IPS-20b (cell line): ENCODE data around the gene SH3TC2.

Source experiments
- H3K27ac ChIP-seq: one replicate; pipeline ENCODE4 v1.5.1; 2013; ENCODE audit warnings: low read length
- H3K27me3 ChIP-seq: 2 replicates; pipeline ENCODE4 v1.6.1; 2013; ENCODE audit warnings: mild to moderate bottlenecking, low read length, inconsistent platforms; ENCODE audit not compliant: insufficient read depth
- H3K36me3 ChIP-seq: 2 replicates; pipeline ENCODE4 v1.6.1; 2013; ENCODE audit warnings: low read depth, mild to moderate bottlenecking, inconsistent platforms, low read length, moderate library complexity; ENCODE audit not compliant: insufficient read depth
- H3K4me1 ChIP-seq: 2 replicates; pipeline ENCODE4 v1.6.1; 2013; ENCODE audit warnings: mild to moderate bottlenecking, control low read depth, inconsistent platforms, low read length, moderate library complexity; ENCODE audit not compliant: insufficient read depth
- H3K4me3 ChIP-seq: 2 replicates; pipeline ENCODE4 v1.5.1; 2013; ENCODE audit warnings: mild to moderate bottlenecking, low read length, inconsistent platforms
- H3K9ac ChIP-seq: 2 replicates; pipeline ENCODE4 v1.6.1; 2013; ENCODE audit warnings: low read depth, mild to moderate bottlenecking, inconsistent platforms, low read length, moderate library complexity
- H3K9me3 ChIP-seq: 2 replicates; pipeline ENCODE4 v1.6.1; 2013; ENCODE audit warnings: mild to moderate bottlenecking, low read depth, low read length, inconsistent platforms; ENCODE audit not compliant: insufficient read depth

SH3TC2 gene

GRCh38 chr5:149063017-149063687 lies at the start of gene SH3TC2:
Gene SH3TC2, minus strand, starts transcription at chr5:149063062. Its CDS starts 40 bp downstream, at chr5:149063022.
- Histone ChIP-seq H3K36me3 (no peaks in the 10 kb centered on the region), H3K9me3 (peaks cover 2% of the 10 kb centered on the region; the same call in 1 of the 2 replicates), H3K4me1 (peaks cover 12% of the 10 kb centered on the region), H3K27me3 (no peaks in the 10 kb centered on the region), H3K9ac (no peak within 1 kb of the TSS; the same call in 1 of the 2 replicates), H3K4me3 (no peak within 1 kb of the TSS), H3K27ac (no peak within 1 kb of the TSS)

GRCh38 chr5:149110406-149110805 lies 47.5 kb upstream of the SH3TC2 start:
- H3K27ac ChIP-seq, result no peak overlapping the region
- H3K27me3 ChIP-seq, result no peaks in the 10 kb centered on the region
- H3K36me3 ChIP-seq, result no peaks in the 10 kb centered on the region
- no peaks in the 10 kb centered on the region for H3K9me3 ChIP-seq
- no peaks in the 10 kb centered on the region for H3K4me1 ChIP-seq
- no peak overlapping the region for H3K4me3 ChIP-seq
- no peak overlapping the region for H3K9ac ChIP-seq

GRCh38 chr5:149108651-149109280 lies 45.9 kb upstream of the SH3TC2 start:
- H3K36me3 ChIP-seq, result no peaks in the 10 kb centered on the region
- no peak overlapping the region for H3K27ac ChIP-seq
- no peaks in the 10 kb centered on the region for H3K9me3 ChIP-seq
- no peaks in the 10 kb centered on the region for H3K4me1 ChIP-seq
- no peaks in the 10 kb centered on the region for H3K27me3 ChIP-seq
- no peak overlapping the region for H3K4me3 ChIP-seq
- no peak overlapping the region for H3K9ac ChIP-seq

- Histone ChIP-seq H3K4me1 (no peaks in the 10 kb centered on the region), H3K36me3 (no peaks in the 10 kb centered on the region), H3K9me3 (0 out of 2 replicates have a peak, but pooled peaks cover 4% of the 10 kb centered on the region), H3K4me3 (no peak overlapping the region), H3K27ac (no peak overlapping the region), H3K9ac (no peak overlapping the region), H3K27me3 (no peaks in the 10 kb centered on the region)
Measured at GRCh38 chr5:149100331-149100730, 37.5 kb upstream of the SH3TC2 start.

- no peaks in the 10 kb centered on the region for H3K27me3 ChIP-seq
- H3K4me3 ChIP-seq, result no peak overlapping the region
- H3K27ac ChIP-seq, result no peak overlapping the region
- no peaks in the 10 kb centered on the region for H3K36me3 ChIP-seq
- H3K4me1 ChIP-seq, result no peaks in the 10 kb centered on the region
- 0 out of 2 replicates have a peak, but pooled peaks cover 4% of the 10 kb centered on the region for H3K9me3 ChIP-seq
- no peak overlapping the region for H3K9ac ChIP-seq
Measured at GRCh38 chr5:149099920-149100319, 37.1 kb upstream of the SH3TC2 start.

- H3K9me3 ChIP-seq, result no peaks in the 10 kb centered on the region
- no peaks in the 10 kb centered on the region for H3K36me3 ChIP-seq
- H3K27me3 ChIP-seq, result no peaks in the 10 kb centered on the region
- no peaks in the 10 kb centered on the region for H3K4me1 ChIP-seq
- no peak overlapping the region for H3K4me3 ChIP-seq
- H3K27ac ChIP-seq, result no peak overlapping the region
- H3K9ac ChIP-seq, result no peak overlapping the region
Measured at GRCh38 chr5:149094996-149095395, 32.1 kb upstream of the SH3TC2 start.

- Histone ChIP-seq H3K27ac (no peak overlapping the region), H3K9ac (no peak overlapping the region), H3K4me3 (no peak overlapping the region), H3K9me3 (no peaks in the 10 kb centered on the region), H3K36me3 (no peaks in the 10 kb centered on the region), H3K4me1 (no peaks in the 10 kb centered on the region), H3K27me3 (no peaks in the 10 kb centered on the region)
Measured at GRCh38 chr5:149093625-149094024, 30.8 kb upstream of the SH3TC2 start.

GRCh38 chr5:149089796-149090195 lies 26.9 kb upstream of the SH3TC2 start:
- Histone ChIP-seq H3K9me3 (no peaks in the 10 kb centered on the region), H3K4me1 (no peaks in the 10 kb centered on the region), H3K9ac (no peak overlapping the region), H3K4me3 (no peak overlapping the region), H3K27me3 (no peaks in the 10 kb centered on the region), H3K27ac (no peak overlapping the region), H3K36me3 (no peaks in the 10 kb centered on the region)

- Histone ChIP-seq H3K27ac (no peak overlapping the region), H3K4me3 (no peak overlapping the region), H3K27me3 (no peaks in the 10 kb centered on the region), H3K9ac (no peak overlapping the region), H3K4me1 (no peaks in the 10 kb centered on the region), H3K36me3 (no peaks in the 10 kb centered on the region), H3K9me3 (no peaks in the 10 kb centered on the region)
Measured at GRCh38 chr5:149088686-149089085, 25.8 kb upstream of the SH3TC2 start.

GRCh38 chr5:149083846-149084245 lies 21.0 kb upstream of the SH3TC2 start:
- Histone ChIP-seq H3K27ac (no peak overlapping the region), H3K4me1 (no peaks in the 10 kb centered on the region), H3K9me3 (no peaks in the 10 kb centered on the region), H3K36me3 (no peaks in the 10 kb centered on the region), H3K9ac (no peak overlapping the region), H3K4me3 (no peak overlapping the region), H3K27me3 (no peaks in the 10 kb centered on the region)

- no peaks in the 10 kb centered on the region for H3K9me3 ChIP-seq
- no peak overlapping the region for H3K27ac ChIP-seq
Measured at GRCh38 chr5:149082271-149082670, 19.4 kb upstream of the SH3TC2 start.

GRCh38 chr5:149080294-149080693 lies 17.4 kb upstream of the SH3TC2 start:
- Histone ChIP-seq H3K9ac (no peak overlapping the region), H3K9me3 (no peaks in the 10 kb centered on the region), H3K4me3 (no peak overlapping the region), H3K27me3 (no peaks in the 10 kb centered on the region), H3K4me1 (no peaks in the 10 kb centered on the region), H3K27ac (no peak overlapping the region), H3K36me3 (no peaks in the 10 kb centered on the region)

More at GRCh38 chr5:149082271-149082670, 19.4 kb upstream of the SH3TC2 start:
- no peaks in the 10 kb centered on the region for H3K36me3 ChIP-seq
- H3K9ac ChIP-seq, result no peak overlapping the region
- H3K4me3 ChIP-seq, result no peak overlapping the region
- no peaks in the 10 kb centered on the region for H3K4me1 ChIP-seq
- no peaks in the 10 kb centered on the region for H3K27me3 ChIP-seq
